ENCODE results near the gene KNG1. TPM values are rescaled to one million over a fixed set of nuclear protein-coding genes. Genes with fewer than 3 reads are reported as not detected.
"Not testable (repeated sequence)": the region's sequence is repeated elsewhere in the genome, so short reads cannot be mapped to it uniquely, and the experiment has no call there.

KNG1 gene
- total RNA-seq, 1 donor from 2014 or later: not detected

DNA sequence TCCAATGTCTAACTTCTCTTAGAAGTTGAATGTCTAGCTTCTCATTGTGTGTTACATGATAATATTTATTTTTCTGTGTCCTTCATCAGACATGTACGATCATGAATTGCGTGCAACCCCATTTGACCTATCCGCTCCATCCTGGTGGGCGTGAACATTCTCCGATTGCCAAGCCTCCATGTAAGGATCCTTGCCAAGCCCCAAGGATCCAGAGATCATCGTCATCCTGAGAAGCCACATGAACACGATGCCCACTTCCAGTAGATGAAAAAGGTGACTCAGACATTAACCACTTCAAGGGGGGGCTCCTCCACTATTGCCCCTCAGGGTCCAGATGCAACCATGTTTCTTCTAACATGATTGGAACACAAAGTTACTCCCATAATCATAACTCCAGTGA is 25.5 kb upstream of the KNG1 start:
- Histone ChIP-seq H3K4me3 (ENCODE audit: low read depth, low read length) (no peak overlapping the region), H3K27me3 (ENCODE audit: control insufficient read depth, insufficient read depth, low read length) (no peaks in the 10 kb centered on the region), H3K36me3 (ENCODE audit: control insufficient read depth, insufficient read depth, low read length) (no peaks in the 10 kb centered on the region)
- TF ChIP-seq, protein P1, sequence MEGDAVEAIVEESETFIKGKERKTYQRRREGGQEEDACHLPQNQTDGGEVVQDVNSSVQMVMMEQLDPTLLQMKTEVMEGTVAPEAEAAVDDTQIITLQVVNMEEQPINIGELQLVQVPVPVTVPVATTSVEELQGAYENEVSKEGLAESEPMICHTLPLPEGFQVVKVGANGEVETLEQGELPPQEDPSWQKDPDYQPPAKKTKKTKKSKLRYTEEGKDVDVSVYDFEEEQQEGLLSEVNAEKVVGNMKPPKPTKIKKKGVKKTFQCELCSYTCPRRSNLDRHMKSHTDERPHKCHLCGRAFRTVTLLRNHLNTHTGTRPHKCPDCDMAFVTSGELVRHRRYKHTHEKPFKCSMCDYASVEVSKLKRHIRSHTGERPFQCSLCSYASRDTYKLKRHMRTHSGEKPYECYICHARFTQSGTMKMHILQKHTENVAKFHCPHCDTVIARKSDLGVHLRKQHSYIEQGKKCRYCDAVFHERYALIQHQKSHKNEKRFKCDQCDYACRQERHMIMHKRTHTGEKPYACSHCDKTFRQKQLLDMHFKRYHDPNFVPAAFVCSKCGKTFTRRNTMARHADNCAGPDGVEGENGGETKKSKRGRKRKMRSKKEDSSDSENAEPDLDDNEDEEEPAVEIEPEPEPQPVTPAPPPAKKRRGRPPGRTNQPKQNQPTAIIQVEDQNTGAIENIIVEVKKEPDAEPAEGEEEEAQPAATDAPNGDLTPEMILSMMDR (IDR thresholded peaks at IDR 0.05; ENCODE audit: insufficient read depth, low read length, severe bottlenecking): no peak
- no peak for DNase-seq (ENCODE audit: low read depth)
- FAIRE-seq: no peak

DNA sequence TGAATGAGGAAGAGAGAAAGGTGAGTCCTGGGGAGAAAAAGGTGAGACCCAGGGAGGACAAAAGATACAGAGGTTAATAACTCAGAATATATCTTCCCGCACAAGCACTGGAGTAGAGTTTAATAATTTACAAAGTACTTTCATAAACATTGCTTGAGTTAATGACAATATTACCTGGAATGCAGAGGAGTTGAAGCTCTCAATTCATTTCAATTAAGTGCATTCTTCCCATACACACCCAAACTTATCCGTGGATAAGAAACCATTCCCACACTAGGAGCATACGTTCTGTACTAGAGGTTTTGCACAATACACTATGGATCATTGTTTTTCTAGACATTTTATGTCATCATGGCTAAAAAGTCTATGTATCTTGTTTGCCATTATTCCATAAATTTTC is 23.3 kb upstream of the KNG1 start:
- no peak for FAIRE-seq
- Histone ChIP-seq H3K27me3 (ENCODE audit: control insufficient read depth, insufficient read depth, low read length) (no peaks in the 10 kb centered on the region), H3K36me3 (ENCODE audit: control insufficient read depth, insufficient read depth, low read length) (no peaks in the 10 kb centered on the region), H3K4me3 (ENCODE audit: low read depth, low read length) (no peak overlapping the region)
- TF ChIP-seq, protein P1 (IDR thresholded peaks at IDR 0.05; ENCODE audit: insufficient read depth, low read length, severe bottlenecking): no peak
- DNase-seq (ENCODE audit: low read depth): no peak

- FAIRE-seq (no peak), DNase-seq (ENCODE audit: low read depth) (peak; percentile 57)
- H3K27me3 ChIP-seq (ENCODE audit: control insufficient read depth, insufficient read depth, low read length): no peaks in the 10 kb centered on the region
- no peak overlapping the region for H3K4me3 ChIP-seq (ENCODE audit: low read depth, low read length)
- TF ChIP-seq, protein P1 (IDR thresholded peaks at IDR 0.05; ENCODE audit: insufficient read depth, low read length, severe bottlenecking): no peak
- no peaks in the 10 kb centered on the region for H3K36me3 ChIP-seq (ENCODE audit: control insufficient read depth, insufficient read depth, low read length)
Measured at GRCh38 chr3:186694288-186695032, 22.7 kb upstream of the KNG1 start.

GRCh38 chr3:186696522-186696921 is 20.6 kb upstream of the KNG1 start:
- DNase-seq (ENCODE audit: low read depth): no peak
- FAIRE-seq: no peak

GRCh38 chr3:186697510-186697909 is 19.6 kb upstream of the KNG1 start:
- TF ChIP-seq, protein P1 (IDR thresholded peaks at IDR 0.05; ENCODE audit: insufficient read depth, low read length, severe bottlenecking): no peak
- DNase-seq (ENCODE audit: low read depth) (no peak), FAIRE-seq (no peak)
- no peaks in the 10 kb centered on the region for H3K36me3 ChIP-seq (ENCODE audit: control insufficient read depth, insufficient read depth, low read length)
- no peaks in the 10 kb centered on the region for H3K27me3 ChIP-seq (ENCODE audit: control insufficient read depth, insufficient read depth, low read length)
- H3K4me3 ChIP-seq (ENCODE audit: low read depth, low read length): no peak overlapping the region

More at GRCh38 chr3:186696522-186696921, 20.6 kb upstream of the KNG1 start:
- Histone ChIP-seq H3K36me3 (ENCODE audit: control insufficient read depth, insufficient read depth, low read length) (no peaks in the 10 kb centered on the region), H3K4me3 (ENCODE audit: low read depth, low read length) (no peak overlapping the region), H3K27me3 (ENCODE audit: control insufficient read depth, insufficient read depth, low read length) (no peaks in the 10 kb centered on the region)
- TF ChIP-seq, protein P1 (IDR thresholded peaks at IDR 0.05; ENCODE audit: insufficient read depth, low read length, severe bottlenecking): no peak

DNA sequence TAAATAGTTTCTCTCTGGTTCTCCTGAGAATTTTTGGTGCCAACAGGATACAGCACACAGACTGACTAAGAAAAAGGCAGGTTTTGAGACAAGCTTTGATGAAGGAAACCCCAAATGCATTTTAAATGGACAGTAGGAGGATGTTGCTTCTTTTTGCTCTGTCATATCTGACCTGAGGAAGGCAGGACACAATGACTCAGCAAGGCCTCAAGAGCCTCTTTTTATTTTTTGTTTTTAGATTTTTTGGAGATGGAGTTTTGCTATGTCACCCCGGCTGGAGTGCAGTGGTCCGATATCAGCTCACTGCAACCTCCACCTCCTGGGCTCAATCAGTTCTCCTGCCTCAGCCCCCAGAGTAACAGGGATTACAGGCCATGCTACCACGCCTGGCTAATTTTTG is 16.9 kb upstream of the KNG1 start:
- Histone ChIP-seq H3K27me3 (ENCODE audit: control insufficient read depth, insufficient read depth, low read length) (no peaks in the 10 kb centered on the region), H3K36me3 (ENCODE audit: control insufficient read depth, insufficient read depth, low read length) (no peaks in the 10 kb centered on the region), H3K4me3 (ENCODE audit: low read depth, low read length) (no peak overlapping the region)
- no peak for DNase-seq (ENCODE audit: low read depth)
- no peak for FAIRE-seq
- TF ChIP-seq, protein P1 (IDR thresholded peaks at IDR 0.05; ENCODE audit: insufficient read depth, low read length, severe bottlenecking): no peak

DNA sequence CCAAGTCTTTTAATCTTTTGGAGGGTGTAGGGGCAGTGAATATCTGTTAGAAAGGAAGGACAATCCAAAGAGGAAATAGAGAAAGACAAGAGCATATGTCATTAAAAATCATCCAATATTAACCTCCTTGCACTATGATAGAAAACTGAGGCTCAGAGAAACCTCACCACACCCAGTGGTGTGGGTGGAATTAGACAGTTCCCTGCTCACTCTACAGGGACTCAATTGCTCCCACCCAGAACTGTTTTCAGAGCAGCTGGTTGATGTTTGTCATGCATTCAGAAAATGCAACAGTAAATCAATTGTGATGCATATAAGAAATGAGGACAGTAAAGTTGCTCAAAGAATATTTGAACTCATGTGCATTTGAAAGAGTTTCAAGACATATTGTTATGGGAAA is 14.7 kb upstream of the KNG1 start:
- not testable (repeated sequence) for DNase-seq (ENCODE audit: low read depth); H3K27me3 ChIP-seq (ENCODE audit: control insufficient read depth, insufficient read depth, low read length); H3K4me3 ChIP-seq (ENCODE audit: low read depth, low read length); H3K36me3 ChIP-seq (ENCODE audit: control insufficient read depth, insufficient read depth, low read length)
- peak; percentile 79 for FAIRE-seq

All from bronchial epithelial cell (primary cell).